Measurements from ENCODE around the gene TRAF5.

DNA sequence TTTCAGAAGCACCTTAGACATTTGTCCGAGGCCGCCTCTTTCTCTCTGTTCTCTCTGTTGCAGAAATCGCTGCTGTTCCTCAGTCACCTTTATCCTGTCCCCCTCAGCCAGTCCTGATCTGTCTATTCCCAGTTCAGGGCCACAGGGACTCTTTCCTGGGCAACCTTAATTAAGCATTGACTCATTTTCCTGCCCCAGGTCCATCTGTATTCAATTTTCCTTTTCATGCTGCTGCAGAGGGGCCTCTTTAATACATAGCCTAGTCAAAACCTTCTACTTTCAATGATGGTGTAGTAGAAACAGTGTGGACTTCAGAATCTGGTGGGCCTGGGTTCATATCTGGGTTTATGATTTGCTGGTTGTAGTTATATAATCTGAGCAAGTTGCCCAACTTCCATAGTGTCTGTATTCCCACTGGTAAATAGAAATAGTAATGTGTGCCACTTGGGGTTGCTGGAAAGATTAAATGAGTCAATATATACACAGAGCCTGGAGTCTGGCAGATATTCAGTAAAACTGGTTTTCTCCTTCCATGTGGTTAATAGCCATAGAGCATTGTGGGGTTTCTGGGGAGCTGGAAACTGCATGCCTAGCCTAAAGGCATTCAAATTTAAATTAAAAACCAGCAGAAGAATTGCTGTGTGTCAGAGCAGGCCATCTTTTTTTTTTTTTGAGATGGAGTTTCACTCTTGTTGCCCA lies 4.5 kb downstream of the TRAF5 start:
- TF ChIP-seq, protein P1, sequence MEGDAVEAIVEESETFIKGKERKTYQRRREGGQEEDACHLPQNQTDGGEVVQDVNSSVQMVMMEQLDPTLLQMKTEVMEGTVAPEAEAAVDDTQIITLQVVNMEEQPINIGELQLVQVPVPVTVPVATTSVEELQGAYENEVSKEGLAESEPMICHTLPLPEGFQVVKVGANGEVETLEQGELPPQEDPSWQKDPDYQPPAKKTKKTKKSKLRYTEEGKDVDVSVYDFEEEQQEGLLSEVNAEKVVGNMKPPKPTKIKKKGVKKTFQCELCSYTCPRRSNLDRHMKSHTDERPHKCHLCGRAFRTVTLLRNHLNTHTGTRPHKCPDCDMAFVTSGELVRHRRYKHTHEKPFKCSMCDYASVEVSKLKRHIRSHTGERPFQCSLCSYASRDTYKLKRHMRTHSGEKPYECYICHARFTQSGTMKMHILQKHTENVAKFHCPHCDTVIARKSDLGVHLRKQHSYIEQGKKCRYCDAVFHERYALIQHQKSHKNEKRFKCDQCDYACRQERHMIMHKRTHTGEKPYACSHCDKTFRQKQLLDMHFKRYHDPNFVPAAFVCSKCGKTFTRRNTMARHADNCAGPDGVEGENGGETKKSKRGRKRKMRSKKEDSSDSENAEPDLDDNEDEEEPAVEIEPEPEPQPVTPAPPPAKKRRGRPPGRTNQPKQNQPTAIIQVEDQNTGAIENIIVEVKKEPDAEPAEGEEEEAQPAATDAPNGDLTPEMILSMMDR (IDR thresholded peaks at IDR 0.05) = no peak
- no peak for TF ChIP-seq POLR2A (IDR thresholded peaks at IDR 0.05)
